Pons (tissue), 1 donor: ENCODE measurements around the gene ATP11A.

Experiments
- DNase-seq: peaks from one replicate; pipeline ENCODE4 v3.0.0-alpha.2; 2016; ENCODE audit warnings: low spot score

The ATP11A gene

DNA sequence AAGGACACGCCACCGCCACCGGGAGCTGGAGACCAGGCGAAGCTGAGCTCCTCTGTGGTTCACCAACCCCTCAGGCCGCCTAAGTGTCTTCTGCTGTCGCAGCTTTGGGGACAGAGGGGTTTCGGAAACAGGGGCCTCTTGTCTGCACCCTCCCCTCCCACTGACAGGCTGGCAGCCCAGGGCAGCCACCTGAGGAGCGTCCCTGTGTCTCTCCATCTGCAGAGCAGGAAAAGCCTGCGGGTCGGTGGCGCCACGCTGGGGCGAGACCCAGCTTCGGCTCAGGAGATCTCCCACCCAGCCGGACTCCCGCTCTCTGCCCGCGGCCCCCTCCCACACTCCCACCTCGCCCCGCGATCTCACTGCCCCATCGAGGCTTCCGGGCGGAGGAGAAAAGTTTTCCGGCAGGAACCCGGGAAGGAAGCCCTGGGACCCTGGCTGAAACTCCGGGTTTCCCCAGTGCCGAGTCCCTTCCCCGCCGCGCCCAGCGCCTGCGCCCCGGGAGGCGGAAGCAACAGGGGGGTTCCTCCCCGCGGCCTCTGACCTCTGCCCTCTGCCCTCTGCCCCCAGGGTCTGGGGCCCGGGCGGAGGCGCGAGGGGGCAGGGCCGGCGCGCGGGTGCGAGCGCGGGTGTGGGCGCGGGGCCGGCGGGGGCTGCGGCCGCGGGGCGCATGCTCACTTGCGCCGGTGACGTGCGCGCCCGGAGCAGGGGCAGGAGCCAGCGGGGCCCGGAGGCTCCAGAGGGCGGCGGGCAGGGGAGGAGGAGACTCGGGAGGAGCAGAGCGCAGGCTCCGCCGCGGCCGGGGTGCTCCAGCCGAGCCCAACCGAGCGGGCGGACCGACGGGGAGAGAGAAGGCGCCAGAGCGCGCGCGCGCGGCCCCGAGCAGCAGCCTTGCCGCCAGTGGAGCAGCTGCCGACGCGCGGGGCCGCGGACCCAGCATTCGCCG, at the start of gene ATP11A:
ATP11A (plus strand) TSS at position 736 of the 943 bp plus-strand sequence. CDS start 379 bp downstream, outside the sequence.
- peak; percentile 83 for DNase-seq

DNA sequence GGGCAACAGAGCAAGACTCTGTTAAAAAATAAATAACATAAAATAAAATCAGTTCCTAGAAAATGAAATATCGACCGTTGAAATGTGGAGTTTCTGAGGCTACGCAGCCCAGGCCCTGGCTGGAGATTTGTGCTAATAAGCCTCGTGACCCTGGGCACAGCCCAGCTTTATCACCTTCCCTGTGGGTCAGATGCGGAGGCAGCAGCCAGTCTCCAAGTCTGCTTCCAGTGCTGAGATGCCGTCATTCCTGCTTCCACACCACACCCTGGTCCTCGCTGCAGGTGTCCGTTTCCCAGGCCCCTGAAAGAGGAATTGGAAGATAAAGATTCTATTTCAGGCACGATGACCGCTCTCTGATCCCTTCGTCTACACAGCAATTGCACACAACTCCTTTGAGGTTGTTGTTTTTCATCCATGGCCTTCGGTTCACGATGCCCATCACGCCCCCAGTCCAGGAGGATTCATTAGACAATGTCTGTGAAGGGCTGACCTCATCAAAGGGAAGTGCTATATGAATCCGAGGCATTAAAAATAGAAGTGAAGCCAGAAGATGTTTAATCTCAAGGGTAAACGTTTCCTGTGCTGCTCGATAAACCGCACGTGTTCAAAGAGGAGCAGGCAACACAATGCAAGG, 48.3 kb upstream of the ATP11A start:
- DNase-seq, result no peak

DNA sequence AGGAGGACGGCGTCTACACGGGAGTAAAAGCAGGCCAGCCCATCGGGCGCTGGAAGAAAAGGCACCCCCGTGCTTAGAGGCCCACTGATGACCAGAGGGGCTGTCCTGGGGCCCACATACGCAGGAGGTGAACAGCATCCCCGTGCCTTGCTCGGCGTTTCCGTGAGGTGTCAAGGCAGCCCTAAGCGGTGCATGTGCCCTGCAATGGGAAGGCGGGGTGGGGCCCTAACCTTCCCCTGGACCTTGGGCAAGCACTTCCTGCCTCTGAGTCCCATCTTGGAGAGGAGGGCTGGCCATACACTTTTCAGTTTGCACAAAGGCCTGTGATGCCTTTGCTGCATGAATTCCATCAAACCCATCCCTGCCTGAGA, 47.8 kb upstream of the ATP11A start:
- no peak for DNase-seq

DNA sequence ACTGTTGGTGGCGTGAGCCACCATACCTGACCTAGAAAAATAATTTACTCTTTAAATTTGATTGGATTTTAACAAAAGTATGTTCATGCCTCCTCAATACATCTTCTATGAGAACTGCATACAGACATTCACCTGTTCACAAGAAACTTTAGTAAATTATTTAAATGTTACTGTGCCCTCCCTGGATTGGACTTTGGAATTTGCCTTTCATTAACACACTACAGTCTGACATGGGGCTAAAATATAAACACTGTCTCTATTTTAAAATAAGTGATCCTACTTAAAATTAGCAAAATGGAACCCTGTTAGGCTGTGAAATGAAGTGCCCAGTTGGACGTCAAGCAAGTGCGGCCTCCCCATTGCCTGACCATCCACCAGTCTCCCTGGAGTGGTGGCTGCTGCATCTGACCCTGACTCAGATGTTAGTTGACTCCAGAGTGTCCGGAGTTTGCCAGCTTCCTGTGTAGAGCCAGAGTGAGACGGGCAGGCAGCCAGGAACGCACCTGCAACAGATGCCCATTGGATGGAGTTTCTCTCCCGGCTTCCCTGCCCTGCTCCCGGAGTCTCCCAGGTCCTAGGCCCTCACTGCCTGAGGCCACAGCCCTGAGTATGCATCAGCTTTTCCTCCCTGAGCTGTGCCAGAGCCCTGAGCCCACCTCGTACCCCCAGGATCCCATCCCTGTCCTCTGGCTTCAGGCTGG, 45.9 kb upstream of the ATP11A start:
- no peak for DNase-seq

DNA sequence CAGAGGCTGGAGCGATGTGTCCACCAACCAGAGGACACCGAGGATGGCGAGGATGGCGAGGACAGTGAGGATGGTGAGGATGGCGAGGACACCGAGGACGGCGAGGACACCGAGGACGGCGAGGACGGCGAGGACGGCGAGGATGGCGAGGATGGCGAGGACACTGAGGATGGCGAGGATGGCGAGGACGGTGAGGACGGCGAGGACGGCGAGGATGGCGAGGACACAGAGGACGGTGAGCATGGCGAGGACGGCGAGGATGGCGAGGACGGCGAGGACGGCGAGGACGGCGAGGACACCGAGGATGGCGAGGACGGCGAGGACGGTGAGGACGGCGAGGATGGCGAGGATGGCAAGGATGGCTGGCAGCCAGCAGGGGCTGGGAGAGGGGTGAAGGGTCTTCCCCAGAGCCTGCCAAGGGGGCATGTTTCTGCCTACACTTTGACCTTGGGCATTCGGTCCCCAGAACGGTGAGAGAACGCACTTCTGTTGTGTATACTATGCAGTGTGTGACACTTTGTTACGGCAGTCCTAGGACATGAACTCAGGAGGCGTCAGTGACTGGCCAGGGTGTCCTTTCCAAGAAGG, 44.4 kb upstream of the ATP11A start:
- DNase-seq, result no peak

DNA sequence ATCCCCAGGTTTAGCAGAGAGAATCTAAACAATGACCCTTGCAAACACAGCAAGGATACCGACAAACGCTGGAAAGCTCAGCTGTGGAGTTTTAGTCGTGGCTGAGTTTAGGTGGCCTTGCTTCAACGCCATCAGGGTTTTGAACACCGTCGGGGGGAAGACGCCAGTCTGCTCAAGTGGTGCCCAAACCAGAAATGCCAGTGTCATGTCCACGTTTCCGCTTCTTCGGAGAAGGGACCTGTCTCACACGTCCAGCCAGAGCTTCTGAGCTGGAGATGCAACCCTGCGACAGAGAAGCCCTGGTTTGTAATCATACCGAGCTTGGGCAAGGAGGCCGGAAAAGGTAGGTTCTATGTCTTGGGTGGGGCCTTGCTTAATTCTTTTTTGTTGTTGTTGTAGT, 42.6 kb upstream of the ATP11A start:
- DNase-seq, result no peak

DNA sequence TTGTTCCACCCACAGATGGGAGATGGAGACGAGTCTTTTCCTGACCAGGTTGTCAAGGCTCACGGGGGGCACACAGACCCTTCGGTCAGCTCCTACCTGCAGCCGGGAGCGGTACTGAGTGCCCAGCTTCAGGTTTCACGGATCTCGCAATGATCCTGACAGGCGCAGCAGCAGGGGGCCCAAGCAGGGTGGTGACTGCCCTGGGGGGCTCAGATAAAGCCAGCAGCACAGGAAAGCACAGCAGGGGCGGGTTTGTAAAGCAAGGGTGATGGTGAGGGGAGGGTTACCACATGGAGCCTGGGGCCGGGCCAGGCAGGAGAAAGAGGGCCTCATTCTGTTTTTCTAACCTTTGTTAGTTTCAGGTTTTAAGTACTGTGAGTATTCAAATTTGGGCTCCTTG, 41.7 kb upstream of the ATP11A start:
- no peak for DNase-seq

DNA sequence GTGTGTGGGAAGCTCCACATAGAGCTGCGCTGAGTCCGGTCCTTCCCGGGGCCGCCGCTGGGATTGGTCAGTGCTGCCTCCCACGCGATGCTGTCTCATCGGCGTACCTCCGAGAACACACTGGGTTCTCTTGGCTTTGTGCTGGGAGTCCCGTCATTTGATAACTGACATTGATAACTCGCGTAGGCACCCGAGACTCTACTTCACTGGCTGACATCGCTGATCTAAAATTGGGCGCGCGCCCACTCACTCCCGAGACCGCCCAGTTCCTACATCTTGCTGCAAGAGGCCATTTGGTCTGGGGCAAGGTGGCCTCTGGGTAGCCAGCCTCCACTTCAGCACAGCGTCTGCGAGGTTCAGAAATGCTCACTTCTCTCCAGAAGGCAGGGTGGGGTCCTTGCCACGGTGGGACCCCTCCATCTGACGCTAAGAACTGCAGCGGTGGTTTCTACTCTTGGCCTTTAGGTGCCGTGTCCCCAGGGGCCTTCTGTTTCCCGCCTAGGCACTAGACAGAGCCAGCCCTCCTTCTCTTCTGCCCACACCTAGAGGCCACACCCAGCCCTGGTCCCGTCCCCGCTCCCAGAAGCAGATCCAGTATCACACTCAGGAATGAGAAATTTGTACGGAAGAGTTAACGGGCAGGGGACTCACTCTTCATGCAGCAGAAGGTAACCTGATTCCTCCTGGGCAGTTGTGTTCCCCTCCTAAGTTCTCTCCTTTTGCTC, 40.7 kb upstream of the ATP11A start:
- no peak for DNase-seq

DNA sequence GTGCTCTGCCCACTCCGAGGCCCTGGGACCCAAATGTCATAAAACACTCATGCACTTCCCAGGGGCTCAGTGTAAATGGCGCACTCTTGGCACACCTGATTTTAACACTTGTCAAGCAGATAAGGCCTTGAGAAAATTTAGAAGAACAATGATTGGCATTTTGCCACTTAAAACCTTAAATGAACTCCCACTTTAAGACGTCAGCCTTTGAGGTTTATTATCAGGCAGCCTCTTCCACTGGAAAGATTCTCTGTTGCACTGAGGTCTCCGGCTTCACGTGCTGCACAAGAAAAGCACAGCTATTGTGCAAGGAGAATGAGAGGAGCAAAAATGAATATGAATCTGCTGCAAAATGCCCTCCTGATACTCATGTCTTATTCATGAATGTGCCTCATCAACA, 38.5 kb upstream of the ATP11A start:
- no peak for DNase-seq

DNA sequence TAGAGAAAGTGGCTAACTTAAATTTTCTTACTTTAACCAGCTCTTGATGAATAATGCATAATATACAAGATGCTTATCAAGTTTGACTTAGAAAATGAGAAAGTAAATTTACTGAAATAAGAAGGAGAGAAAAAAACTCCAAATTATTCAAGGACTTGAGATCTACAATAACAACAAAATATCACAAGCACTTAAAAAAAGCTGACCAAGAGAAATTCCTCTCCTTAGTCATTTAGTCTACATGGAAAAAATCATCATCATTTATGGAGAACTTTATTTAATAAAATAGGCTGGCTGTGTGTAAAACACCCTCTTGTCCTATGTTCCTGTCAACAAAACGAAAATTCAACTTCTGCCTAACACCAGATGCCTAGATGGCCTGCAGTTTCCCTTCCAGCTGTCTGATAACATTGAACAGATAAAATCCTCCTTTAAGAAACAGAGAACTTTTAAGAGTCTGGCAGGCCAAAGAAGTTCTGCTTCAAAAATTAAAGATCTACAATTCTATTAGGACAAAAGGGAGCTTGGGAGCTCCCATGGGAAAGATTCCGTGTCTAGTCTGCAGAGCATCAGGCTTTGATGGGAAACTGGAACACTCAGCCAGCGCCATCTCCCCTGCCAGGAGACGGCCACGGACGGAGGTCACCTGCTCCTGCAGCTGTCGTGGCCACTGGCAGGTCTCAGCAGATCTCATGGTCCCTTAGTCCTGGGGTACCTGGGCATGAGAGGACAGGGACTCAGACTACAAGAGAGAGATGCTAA, 37.9 kb upstream of the ATP11A start:
- DNase-seq, result no peak

DNA sequence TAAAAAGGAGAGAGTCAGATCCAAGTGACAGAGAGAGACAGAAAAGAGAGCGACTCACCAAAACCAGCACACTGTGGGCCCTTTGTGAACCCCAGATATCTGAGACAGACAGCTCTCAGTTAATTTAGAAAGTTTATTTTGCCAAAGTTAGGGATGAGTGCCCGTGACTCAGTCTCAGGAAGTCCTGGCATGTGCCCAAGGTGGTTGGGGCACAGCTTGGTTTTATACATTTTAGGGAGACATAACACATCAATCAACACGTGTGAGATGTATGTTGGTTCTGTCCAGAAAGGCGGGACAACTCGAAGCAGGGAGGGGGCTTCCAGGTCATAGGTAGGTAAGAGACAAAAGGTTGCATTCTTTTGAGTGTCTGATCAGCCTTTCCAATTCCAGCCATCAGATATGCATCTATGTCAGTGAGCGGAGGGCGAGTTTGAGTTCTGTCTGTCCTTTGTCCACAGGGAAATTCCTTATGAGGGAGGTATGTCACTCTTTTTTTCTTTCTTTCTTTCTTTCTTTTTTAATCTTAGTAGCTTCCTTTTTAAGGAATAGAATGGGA, 37.2 kb upstream of the ATP11A start:
- DNase-seq, result no peak

DNA sequence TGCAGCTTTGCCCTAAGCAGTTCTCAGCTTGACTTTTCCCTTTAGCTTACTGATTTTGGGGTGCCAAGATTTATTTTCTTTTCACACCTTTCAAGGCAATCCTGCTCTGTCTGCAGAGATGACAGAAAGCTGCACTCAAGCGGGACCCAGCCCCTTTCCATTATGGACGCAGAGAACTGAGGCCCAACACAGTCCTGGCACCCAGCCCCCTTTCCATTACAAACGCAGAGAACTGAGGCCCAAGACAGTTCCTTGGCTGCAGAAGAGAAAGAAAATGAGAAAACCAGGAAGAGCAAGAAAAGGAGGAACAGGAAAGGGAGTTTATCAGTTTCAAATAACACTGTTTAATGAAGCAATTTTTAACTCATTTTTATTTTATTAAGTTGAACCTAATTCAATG, 36.8 kb upstream of the ATP11A start:
- DNase-seq, result no peak

DNA sequence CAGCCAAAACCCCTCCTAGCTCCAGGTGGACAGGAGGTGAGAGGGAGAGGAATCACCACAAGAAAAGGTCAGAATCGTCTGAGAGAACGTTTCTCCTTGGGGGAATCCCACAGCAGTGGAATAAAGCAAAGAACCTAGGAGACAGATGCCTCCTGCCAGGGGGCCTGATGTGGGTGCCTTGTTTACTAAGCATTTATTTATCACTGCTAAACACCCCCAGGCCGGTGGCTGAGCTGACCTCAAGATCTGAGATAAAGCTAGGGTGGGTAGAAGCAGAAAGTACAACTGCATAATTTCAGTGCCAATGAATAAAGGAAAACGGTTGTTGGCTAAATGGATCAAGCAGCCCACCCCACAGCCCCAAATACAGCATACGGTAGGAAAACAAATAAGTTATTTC, 33.9 kb upstream of the ATP11A start:
- no peak for DNase-seq

DNA sequence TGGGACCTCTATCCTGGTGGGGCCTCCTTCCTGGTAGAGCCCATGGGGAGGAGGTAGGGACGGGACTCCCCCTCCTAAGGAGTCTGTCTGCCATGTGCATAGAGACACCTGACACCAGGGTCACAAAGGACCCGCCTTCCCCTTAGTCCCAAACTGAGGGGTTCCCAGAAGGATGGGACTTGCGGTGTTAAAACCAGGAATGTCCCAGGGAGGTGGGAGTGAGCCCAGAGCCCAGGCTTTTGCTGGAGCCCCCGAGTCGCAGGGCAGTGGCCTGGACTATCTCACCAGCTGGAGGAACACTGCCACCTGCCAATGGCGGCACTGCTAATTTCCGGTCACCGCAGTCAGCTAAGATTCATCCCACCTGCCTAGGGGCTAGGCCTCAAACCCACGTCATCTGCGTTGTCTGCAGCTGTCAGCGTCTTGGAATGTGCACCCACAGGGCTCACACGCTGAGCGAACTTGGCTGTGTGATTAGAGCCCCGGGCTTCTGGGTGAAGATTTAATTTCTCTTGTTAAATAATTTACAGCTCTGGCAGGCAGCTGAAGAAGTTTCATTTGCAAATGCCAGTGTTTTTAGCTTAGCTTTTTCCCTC, 31.9 kb upstream of the ATP11A start:
- DNase-seq, result no peak

DNA sequence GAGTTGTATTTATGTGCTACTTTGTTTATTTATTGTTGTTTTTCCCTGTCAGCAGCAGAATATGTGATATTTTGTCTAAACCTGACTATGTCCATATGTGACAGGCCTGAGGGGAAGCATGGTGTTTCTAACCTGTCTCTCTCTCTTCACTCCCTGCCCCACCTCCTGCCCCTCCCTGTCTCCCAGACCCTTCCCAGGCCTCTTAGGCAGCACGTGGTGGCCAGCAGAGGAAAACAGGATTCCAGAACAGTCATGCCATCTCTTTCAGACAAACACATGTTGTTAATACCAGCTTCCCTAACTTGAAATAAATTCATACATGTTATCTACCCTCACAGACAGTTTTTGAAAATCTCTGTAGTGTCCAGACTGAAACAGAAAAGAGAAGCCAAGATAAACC, 31.0 kb upstream of the ATP11A start:
- no peak for DNase-seq

DNA sequence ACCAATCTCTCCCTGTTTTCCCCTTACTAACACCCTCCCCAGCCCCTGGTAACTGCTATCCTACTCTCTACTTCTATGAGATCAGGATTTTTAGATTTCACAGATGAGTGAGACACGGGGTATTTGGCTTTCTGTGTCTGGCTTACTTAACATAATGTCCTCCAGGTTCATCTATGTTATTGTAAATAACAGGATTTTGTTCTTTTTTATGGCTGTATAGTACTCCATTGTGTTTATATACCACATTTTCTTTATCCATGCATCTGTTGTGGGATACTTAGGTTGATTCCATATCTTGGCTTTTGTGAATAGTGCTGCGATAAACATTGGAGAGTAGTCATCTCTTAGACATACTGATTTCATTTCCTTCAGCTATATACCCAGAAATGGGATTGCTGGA, 28.5 kb upstream of the ATP11A start:
- no peak for DNase-seq

DNA sequence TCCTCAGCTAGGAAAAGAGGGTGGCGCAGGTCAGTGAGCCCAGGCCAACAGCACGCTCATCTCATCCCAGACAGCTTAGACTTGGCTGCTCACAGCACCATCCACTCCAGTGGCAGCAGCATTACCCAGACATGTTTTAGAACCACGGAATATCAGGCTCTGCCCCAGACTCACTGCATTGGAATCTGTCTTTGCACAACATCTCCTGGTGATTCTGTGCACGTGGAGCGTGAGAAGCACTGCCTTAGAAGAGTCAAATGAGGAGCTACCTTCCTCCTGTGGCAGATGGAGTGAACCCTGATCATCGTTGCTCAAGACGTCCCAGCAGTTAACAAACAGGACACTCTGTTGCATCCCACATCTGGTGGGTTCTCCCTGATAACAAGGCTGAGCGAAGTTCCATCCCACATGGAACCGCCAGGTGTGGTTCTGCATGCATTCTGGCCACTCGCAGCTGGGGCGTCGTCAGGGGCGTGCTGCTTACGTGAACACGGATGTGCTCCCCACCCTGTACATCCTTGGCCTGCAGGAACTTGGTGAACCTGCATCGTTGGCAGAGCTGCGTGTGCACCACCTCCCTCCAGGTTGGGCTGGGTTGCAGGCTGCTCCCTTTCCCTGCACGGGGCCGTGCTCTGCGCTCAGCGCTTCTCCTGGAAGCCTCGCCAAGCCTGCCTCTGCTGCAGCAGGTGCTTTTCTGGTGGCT, 25.2 kb upstream of the ATP11A start:
- no peak for DNase-seq

DNA sequence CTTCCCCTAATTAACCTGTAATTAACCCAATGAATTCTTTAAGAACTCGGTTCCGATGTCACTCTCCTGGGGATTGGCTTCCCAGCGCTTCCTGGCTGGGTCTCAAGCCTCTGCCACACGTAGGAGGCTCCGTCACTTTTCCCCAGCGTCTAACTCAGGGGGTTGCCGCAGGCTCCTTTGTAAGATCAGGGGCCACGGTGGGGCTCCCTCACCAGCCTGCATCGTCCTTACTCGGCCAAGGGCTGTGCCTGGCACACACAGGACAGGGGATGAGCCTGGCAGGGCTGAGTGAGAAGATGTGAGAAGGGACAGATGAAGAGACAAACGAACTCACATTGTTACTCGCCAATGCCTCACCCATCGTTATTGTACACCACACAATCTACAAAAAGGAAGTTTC, 20.9 kb upstream of the ATP11A start:
- no peak for DNase-seq

DNA sequence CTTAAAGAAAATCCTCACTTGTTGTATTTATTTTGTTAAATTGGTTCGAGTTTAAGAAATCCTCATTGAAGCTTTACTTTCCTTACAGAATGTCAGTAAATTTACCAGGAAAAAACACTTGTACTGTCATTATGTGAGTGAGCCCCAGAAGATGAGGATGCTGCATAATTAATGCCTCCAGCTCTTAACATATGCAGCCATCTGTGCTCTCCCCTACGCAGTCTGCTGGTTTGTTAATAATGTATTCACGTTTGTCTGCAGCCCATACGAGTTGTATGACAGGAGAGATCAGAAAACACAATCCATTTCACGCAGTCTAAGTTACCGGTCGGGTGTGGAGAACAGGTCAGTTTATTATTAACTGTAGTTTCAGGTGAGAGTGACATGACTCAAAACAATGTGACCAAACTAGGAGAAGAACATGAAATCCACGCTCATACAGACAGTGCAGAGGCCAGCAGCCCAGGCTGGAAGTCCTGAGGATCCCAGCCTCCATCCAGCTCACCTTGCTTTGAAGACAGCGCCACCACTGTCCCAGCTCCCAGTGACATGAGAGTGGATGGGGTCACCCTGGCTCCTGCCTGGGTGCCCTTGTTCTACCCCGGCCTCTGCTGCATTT, 19.8 kb upstream of the ATP11A start:
- no peak for DNase-seq
